Mammary epithelial cell (primary cell): ENCODE results near the gene LMF2.

Source experiments
- EZH2 ChIP-seq: IDR thresholded peaks from 2 replicates; pipeline ENCODE4 v1.6.1; 2012; ENCODE audit warnings: low read length, inconsistent platforms, borderline replicate concordance
- TF ChIP-seq, protein P1 (sequence below), 2 donors: IDR thresholded peaks in 1 of 2; conservative IDR thresholded peaks in 1 of 2; 2 replicates each; pipeline ENCODE4 v1.5.1; 2011 to 2012; ENCODE audit warnings: inconsistent platforms in 2 of 2, low read length in 2 of 2, mild to moderate bottlenecking in 2 of 2, control low read depth in 1 of 2, low read depth in 1 of 2; ENCODE audit not compliant: insufficient read depth in 1 of 2; ENCODE audit errors: extremely low read depth in 1 of 2

DNA sequence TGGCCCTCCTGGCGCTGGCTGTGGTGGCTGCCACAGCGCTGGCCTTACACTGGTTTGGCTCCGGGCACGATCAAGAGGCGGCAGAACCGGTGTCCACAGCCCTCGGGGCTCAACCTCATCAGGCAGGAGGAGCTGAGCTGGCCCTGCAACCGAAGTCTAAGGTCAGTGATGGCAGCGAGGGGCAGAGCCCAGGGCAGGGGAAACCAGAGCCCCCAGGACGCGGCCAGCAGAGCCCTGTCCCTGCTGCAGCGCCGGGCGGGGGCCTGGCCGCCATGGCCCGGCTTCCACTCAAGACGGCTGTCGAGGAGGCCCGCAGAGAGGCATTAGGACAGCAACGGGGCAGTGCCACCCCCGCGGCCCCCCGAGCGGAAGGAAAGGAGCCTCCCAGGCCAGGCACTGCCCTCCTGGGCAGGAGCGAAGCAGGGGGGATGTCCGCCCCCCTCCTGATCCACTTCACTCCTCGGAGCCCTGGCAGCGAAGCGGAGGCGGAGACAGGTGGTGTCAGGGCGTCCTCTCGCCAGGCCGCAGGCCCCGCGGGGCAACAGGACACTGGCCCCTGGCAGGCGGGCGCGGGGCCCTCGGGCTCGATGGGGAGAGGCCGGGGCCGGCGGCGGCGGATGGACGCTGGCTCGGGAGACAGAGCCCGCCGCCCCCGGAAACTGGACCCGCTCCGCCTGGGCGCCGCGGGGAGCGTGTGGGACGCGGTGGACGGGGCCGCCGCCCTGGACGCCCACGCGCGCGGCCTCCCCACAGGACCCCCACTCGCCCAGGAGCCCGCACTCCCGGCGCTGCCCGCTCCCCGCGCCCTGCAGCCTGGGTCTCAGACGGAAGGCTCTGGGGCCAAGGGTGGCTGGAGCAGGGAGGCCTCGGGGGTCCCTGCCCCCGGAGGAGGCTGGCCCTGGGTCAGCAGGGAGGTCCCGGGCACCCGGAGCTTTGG lies 39.1 kb upstream of the LMF2 start:
- TF ChIP-seq, protein P1, sequence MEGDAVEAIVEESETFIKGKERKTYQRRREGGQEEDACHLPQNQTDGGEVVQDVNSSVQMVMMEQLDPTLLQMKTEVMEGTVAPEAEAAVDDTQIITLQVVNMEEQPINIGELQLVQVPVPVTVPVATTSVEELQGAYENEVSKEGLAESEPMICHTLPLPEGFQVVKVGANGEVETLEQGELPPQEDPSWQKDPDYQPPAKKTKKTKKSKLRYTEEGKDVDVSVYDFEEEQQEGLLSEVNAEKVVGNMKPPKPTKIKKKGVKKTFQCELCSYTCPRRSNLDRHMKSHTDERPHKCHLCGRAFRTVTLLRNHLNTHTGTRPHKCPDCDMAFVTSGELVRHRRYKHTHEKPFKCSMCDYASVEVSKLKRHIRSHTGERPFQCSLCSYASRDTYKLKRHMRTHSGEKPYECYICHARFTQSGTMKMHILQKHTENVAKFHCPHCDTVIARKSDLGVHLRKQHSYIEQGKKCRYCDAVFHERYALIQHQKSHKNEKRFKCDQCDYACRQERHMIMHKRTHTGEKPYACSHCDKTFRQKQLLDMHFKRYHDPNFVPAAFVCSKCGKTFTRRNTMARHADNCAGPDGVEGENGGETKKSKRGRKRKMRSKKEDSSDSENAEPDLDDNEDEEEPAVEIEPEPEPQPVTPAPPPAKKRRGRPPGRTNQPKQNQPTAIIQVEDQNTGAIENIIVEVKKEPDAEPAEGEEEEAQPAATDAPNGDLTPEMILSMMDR (conservative IDR thresholded peaks at IDR 0.05 in 1 of 2, IDR thresholded peaks at IDR 0.05 in 1 of 2; ENCODE audit: extremely low read depth in 1 of 2, insufficient read depth in 1 of 2, low read depth in 1 of 2, low read length in 2 of 2) = no peak
- no peak for TF ChIP-seq EZH2
